ENCODE measurements around the gene RAX2.

The RAX2 gene

GRCh38 chr19:3750211-3750610 lies 21.8 kb downstream of the RAX2 start:
- no peak overlapping the region for H3K27ac ChIP-seq
- TF ChIP-seq, protein P1, sequence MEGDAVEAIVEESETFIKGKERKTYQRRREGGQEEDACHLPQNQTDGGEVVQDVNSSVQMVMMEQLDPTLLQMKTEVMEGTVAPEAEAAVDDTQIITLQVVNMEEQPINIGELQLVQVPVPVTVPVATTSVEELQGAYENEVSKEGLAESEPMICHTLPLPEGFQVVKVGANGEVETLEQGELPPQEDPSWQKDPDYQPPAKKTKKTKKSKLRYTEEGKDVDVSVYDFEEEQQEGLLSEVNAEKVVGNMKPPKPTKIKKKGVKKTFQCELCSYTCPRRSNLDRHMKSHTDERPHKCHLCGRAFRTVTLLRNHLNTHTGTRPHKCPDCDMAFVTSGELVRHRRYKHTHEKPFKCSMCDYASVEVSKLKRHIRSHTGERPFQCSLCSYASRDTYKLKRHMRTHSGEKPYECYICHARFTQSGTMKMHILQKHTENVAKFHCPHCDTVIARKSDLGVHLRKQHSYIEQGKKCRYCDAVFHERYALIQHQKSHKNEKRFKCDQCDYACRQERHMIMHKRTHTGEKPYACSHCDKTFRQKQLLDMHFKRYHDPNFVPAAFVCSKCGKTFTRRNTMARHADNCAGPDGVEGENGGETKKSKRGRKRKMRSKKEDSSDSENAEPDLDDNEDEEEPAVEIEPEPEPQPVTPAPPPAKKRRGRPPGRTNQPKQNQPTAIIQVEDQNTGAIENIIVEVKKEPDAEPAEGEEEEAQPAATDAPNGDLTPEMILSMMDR (conservative IDR thresholded peaks at IDR 0.05), result no peak
- no peak for TF ChIP-seq ZFX (IDR thresholded peaks at IDR 0.05)

DNA sequence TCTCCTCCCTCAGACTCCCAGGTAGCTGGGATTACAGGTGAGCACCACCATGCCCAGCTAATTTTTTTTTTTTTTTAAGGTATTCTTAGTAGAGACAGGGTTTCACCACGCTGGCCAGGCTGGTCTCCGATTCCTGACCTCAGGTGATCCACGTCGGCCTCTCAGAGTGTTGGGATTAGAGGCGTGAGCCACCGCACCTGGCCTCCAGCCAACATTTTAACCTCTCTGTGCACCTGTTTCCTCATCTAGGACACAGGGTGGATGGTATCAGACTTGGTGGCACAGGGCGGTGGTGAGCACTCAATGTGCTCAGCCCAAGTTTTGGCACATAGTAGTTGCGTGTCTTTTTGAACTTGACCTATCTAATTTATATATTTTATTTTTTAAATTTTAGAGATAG lies 23.1 kb downstream of the RAX2 start:
- TF ChIP-seq, protein P1 (conservative IDR thresholded peaks at IDR 0.05), result no peak
- TF ChIP-seq ZFX (IDR thresholded peaks at IDR 0.05), result no peak
- H3K27ac ChIP-seq, result no peak overlapping the region

DNA sequence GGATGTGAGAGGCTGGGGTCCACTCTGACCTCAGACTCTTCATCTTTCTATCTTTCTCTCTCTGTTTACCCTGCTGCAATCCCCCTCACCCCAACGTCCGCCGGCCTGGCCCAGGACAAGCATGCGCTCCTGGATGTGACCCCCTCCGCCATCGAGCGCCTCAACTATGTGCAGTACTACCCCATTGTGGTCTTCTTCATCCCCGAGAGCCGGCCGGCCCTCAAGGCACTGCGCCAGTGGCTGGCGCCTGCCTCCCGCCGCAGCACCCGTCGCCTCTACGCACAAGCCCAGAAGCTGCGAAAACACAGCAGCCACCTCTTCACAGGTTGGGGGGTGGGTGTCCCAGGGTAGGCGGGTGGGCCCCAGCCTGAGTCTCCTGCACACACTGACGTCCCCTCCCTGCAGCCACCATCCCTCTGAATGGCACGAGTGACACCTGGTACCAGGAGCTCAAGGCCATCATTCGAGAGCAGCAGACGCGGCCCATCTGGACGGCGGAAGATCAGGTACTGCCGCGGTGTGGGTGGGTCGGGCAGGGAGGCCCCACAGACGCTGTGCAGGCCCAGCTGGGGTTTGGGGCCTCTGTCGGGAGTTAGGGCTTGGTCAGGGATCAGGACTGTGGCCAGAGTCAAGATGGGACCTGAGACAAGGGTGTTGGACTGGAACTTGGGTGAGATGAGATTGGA lies 25.5 kb downstream of the RAX2 start:
- H3K27ac ChIP-seq, result no peak overlapping the region
- TF ChIP-seq, protein P1 (conservative IDR thresholded peaks at IDR 0.05), result no peak
- TF ChIP-seq ZFX (IDR thresholded peaks at IDR 0.05), result no peak

- TF ChIP-seq ZFX (IDR thresholded peaks at IDR 0.05), result no peak
- TF ChIP-seq, protein P1 (conservative IDR thresholded peaks at IDR 0.05), result no peak
- H3K27ac ChIP-seq, result no peak overlapping the region
These were observed 26.5 kb downstream of the RAX2 start for GRCh38 chr19:3745363-3746045.

- TF ChIP-seq, protein P1 (conservative IDR thresholded peaks at IDR 0.05), result no peak
- no peak for TF ChIP-seq ZFX (IDR thresholded peaks at IDR 0.05)
- H3K27ac ChIP-seq, result no peak overlapping the region
These were observed 28.5 kb downstream of the RAX2 start for GRCh38 chr19:3743486-3743885.

GRCh38 chr19:3740431-3740830 lies 31.6 kb downstream of the RAX2 start:
- TF ChIP-seq, protein P1 (conservative IDR thresholded peaks at IDR 0.05), result no peak
- no peak for TF ChIP-seq ZFX (IDR thresholded peaks at IDR 0.05)
- no peak overlapping the region for H3K27ac ChIP-seq

DNA sequence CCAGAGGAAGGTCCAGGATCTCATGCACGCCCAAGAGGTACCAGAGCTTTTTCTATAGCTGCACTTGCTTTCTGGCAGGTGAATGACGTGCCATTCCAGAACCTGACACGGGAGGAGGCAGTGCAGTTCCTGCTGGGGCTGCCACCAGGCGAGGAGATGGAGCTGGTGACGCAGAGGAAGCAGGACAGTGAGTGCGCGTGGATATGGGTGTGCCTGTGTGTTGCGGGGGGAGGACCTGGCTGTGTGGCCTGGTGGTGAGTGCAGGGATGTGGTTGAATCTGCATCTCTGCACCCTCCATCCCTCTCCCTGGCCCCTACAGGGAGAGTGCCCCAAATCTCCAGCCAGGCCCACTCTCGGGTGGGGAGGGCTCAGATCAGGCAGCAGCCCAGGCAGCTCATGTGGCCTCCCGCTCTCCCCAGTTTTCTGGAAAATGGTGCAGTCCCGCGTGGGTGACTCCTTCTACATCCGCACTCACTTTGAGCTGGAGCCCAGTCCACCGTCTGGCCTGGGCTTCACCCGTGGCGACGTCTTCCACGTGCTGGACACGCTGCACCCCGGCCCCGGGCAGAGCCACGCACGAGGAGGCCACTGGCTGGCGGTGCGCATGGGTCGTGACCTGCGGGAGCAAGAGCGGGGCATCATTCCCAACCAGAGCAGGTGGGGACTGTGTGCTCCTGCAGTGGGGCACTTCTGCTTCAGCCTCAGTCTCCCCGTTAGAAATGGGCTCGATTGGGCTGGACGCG lies 33.4 kb downstream of the RAX2 start:
- no peak for TF ChIP-seq ZFX (IDR thresholded peaks at IDR 0.05)
- no peak overlapping the region for H3K27ac ChIP-seq
